ENCODE data around the gene HDAC4.

HDAC4 gene

GRCh38 chr2:239095460-239096081 lies 305.2 kb downstream of the HDAC4 start:
- DNase-seq (ENCODE audit: low spot score): no peak
- TF ChIP-seq, protein P1, sequence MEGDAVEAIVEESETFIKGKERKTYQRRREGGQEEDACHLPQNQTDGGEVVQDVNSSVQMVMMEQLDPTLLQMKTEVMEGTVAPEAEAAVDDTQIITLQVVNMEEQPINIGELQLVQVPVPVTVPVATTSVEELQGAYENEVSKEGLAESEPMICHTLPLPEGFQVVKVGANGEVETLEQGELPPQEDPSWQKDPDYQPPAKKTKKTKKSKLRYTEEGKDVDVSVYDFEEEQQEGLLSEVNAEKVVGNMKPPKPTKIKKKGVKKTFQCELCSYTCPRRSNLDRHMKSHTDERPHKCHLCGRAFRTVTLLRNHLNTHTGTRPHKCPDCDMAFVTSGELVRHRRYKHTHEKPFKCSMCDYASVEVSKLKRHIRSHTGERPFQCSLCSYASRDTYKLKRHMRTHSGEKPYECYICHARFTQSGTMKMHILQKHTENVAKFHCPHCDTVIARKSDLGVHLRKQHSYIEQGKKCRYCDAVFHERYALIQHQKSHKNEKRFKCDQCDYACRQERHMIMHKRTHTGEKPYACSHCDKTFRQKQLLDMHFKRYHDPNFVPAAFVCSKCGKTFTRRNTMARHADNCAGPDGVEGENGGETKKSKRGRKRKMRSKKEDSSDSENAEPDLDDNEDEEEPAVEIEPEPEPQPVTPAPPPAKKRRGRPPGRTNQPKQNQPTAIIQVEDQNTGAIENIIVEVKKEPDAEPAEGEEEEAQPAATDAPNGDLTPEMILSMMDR (IDR thresholded peaks at IDR 0.05; ENCODE audit: extremely low read depth, insufficient read depth, missing control alignments): no peak

GRCh38 chr2:239094867-239095266 lies 306.0 kb downstream of the HDAC4 start:
- TF ChIP-seq, protein P1 (IDR thresholded peaks at IDR 0.05; ENCODE audit: extremely low read depth, insufficient read depth, missing control alignments): no peak
- in situ Hi-C loops (cut with MboI; ENCODE audit: low pct_unique_long_range_greater_than_20kb, low sequenced_read_pairs, unreplicated experiment): no loop called here
- no peak for DNase-seq (ENCODE audit: low spot score)

More at GRCh38 chr2:239095460-239096081, 305.2 kb downstream of the HDAC4 start:
- in situ Hi-C loops (cut with MboI; ENCODE audit: low pct_unique_long_range_greater_than_20kb, low sequenced_read_pairs, unreplicated experiment): no loop called here

- DNase-seq (ENCODE audit: low spot score): no peak
- in situ Hi-C loops (cut with MboI; ENCODE audit: low pct_unique_long_range_greater_than_20kb, low sequenced_read_pairs, unreplicated experiment): no loop called here
- TF ChIP-seq, protein P1 (IDR thresholded peaks at IDR 0.05; ENCODE audit: extremely low read depth, insufficient read depth, missing control alignments): no peak
These were observed 306.9 kb downstream of the HDAC4 start for GRCh38 chr2:239093952-239094351.

DNA sequence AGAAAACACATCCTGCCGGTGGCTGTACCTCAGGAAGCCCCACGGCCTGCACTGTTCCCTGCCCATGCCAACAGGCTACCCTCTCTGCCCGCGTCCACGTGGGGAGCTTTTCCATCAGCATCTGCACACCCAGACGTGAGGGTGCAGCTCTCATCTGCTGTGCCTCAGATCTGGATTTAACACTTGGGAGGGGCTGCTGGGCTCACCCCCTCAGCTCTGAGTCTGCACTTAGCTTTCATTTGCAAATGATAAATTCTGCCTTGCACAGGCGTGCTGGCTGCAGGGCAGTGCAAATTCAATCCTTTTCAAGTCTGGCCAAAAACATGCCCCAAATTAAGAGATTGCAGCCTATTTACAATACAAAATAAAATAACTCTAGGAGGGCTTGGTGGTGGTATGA lies 307.3 kb downstream of the HDAC4 start:
- DNase-seq (ENCODE audit: low spot score): no peak
- TF ChIP-seq, protein P1 (IDR thresholded peaks at IDR 0.05; ENCODE audit: extremely low read depth, insufficient read depth, missing control alignments): no peak
- in situ Hi-C loops (cut with MboI; ENCODE audit: low pct_unique_long_range_greater_than_20kb, low sequenced_read_pairs, unreplicated experiment): no loop called here

DNA sequence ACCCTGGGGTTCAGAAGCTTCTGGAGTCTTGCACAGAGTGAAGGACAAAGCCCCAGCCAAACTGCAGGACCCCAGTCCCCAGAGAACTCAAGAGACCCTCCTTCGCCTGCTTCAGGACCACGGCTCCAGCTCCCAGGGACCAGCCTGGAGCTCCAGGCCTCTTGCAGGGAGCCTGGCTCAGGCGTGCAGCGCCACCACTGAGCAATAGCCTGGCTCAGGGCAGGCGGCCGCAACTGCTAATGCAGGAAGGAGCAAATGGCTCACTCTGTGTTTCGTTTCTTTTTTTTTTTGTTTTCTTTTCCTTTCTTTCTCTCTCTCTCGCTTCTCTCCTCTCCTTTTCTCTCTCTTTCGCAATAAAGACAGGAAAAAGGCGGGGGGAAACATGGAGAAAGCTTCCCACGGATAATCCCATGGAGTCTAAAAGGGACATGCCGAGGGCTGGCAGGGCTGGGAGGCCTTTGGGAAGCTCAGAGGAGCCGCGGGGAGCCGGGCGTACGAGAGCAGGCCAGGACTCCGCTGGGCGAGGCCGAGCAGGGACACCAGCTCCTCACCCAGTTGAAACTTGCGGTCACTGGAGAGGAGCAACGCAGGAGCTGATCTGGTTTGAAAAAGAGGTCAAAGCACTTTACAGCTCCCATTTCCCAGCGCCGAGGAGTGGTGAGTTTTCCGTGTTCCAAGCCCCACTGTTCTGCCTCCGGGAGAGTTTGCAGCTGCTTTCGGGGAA lies 308.1 kb downstream of the HDAC4 start:
- TF ChIP-seq, protein P1 (IDR thresholded peaks at IDR 0.05; ENCODE audit: extremely low read depth, insufficient read depth, missing control alignments): no peak
- DNase-seq (ENCODE audit: low spot score): no peak
- in situ Hi-C loops (cut with MboI; ENCODE audit: low pct_unique_long_range_greater_than_20kb, low sequenced_read_pairs, unreplicated experiment): no loop called here

GRCh38 chr2:239089884-239090283 lies 310.9 kb downstream of the HDAC4 start:
- TF ChIP-seq, protein P1 (IDR thresholded peaks at IDR 0.05; ENCODE audit: extremely low read depth, insufficient read depth, missing control alignments): peak; percentile 21
- no peak for DNase-seq (ENCODE audit: low spot score)
- in situ Hi-C loops (cut with MboI; ENCODE audit: low pct_unique_long_range_greater_than_20kb, low sequenced_read_pairs, unreplicated experiment): no loop called here

Data from GM13977 (cell line).